Right atrium auricular region (tissue), 2 donors: Measurements from ENCODE around the gene ZSCAN5A. TPM values are rescaled to one million over a fixed set of nuclear protein-coding genes. Genes with fewer than 3 reads are reported as not detected.
"Not testable (repeated sequence)": the region's sequence is repeated elsewhere in the genome, so short reads cannot be mapped to it uniquely, and the experiment has no call there.

ENCODE experiments used
- DNase-seq: peaks from one replicate; pipeline ENCODE4 v3.0.0-alpha.2; 2019; ENCODE audit warnings: low spot score
- H3K27ac ChIP-seq, 2 donors: fragments of 200-600 bp; sonication (generic); 1 replicate in 1 of 2; 2 replicates in 1 of 2; pipeline ENCODE4 v1.5.1; 2016 to 2019
- H3K27me3 ChIP-seq, 2 donors: fragments of 200-600 bp; sonication (generic); one replicate each; pipeline versions ENCODE4 v1.5.1 to v1.6.0; 2017 to 2019
- H3K36me3 ChIP-seq: fragments of 200-600 bp; sonication (generic); one replicate; pipeline ENCODE4 v1.5.1; 2016
- H3K4me1 ChIP-seq, 2 donors: fragments of 200-600 bp; sonication (generic); one replicate each; pipeline versions ENCODE4 v1.5.1 to v1.6.0; 2017 to 2019
- H3K4me3 ChIP-seq, 2 donors: fragments of 200-600 bp; sonication (generic); 1 replicate in 1 of 2; 2 replicates in 1 of 2; pipeline ENCODE4 v1.5.1; 2017 to 2019; ENCODE audit warnings: mild to moderate bottlenecking in 1 of 2, moderate library complexity in 1 of 2
- H3K9me3 ChIP-seq, 2 donors: fragments of 200-600 bp; sonication (generic); one replicate each; pipeline ENCODE4 v1.5.1; 2019
- CTCF ChIP-seq, 2 donors: fragments of 200-600 bp; sonication (generic); IDR thresholded peaks; one replicate each; pipeline ENCODE4 v1.5.1; 2019; ENCODE audit warnings: antibody characterized with exemption in 2 of 2
- total RNA-seq, 2 donors: library from RNA; depleted of rRNA; stranded (reverse); fragments of >200 nt; gene quantifications; one replicate each; pipeline ENCODE4 v1.1.0, GENCODE V29; 2016

The ZSCAN5A gene
- total RNA-seq, 2 donors from 2014 or later = 3.0 to 9.5 TPM

DNA sequence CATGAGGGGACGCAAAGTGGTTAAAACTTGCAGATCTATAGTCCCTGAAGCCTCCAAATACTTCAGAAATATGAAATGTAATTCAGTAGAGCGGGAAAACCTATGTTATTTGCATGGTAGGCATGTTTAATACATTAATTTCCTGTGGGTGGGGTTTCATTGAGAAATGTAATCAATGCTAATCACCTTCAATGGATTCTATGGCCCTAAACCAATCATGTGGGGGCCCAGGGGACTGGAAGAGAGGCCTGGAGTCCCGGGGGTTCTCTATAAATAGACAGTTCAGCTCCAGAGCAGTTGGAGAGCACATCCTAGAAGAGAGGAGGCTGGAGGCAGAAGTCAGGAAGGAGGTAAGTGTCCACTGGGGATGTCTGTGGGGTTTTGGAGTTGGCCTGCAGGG is 112.7 kb downstream of the ZSCAN5A start, which contains the start of gene ZSCAN5C:
Gene ZSCAN5C, plus strand, starts transcription at position 301 of the 400 bp plus-strand sequence. CDS start 3,641 bp downstream, outside the sequence.
- H3K4me1 ChIP-seq = no peaks in the 10 kb centered on the region

GRCh38 chr19:56199687-56200086 is 115.0 kb downstream of the ZSCAN5A start:
- H3K27ac ChIP-seq = no peak overlapping the region
- no peak overlapping the region for H3K4me3 ChIP-seq
- no peak for TF ChIP-seq CTCF (IDR thresholded peaks at IDR 0.05)
- no peaks in the 10 kb centered on the region for H3K36me3 ChIP-seq
- DNase-seq = no peak
- H3K9me3 ChIP-seq = no peaks in the 10 kb centered on the region
- H3K4me1 ChIP-seq = no peaks in the 10 kb centered on the region
- no peaks in the 10 kb centered on the region for H3K27me3 ChIP-seq

More for the DNA sequence above, 112.7 kb downstream of the ZSCAN5A start, which contains the start of gene ZSCAN5C:
- Histone ChIP-seq H3K4me3 (no peak within 1 kb of the TSS), H3K9me3 (no peaks in the 10 kb centered on the region), H3K27me3 (no peaks in the 10 kb centered on the region), H3K36me3 (no peaks in the 10 kb centered on the region), H3K27ac (no peak within 1 kb of the TSS)
- TF ChIP-seq CTCF (IDR thresholded peaks at IDR 0.05) = no peak
- no peak for DNase-seq

DNA sequence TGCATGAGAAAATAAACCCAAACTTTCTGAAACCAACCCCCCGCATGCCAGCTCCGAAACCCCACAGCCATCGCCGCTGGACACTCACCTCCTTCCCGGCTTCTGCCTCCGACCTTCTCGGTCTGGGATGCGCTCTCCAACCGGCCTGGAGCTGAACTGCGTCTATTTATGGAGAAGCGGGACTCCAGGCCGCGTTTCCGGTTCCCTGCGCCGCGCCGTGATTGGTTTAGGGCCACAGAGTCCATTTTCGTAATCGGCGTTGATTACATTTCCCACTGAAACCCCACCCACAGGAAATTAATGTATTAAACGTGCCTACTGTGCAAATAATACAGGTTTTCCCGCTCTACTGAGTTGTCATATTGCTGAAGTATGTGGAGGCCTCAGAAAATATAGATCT is 117.0 kb downstream of the ZSCAN5A start, which contains the start of gene ZSCAN5B:
Gene ZSCAN5B, minus strand, starts transcription at position 138 of the 400 bp plus-strand sequence. CDS start 4,731 bp downstream, outside the sequence.
- DNase-seq, H3K4me1 ChIP-seq, H3K9me3 ChIP-seq, H3K27ac ChIP-seq, H3K4me3 ChIP-seq, H3K27me3 ChIP-seq, H3K36me3 ChIP-seq: not testable (repeated sequence)

GRCh38 chr19:56193981-56194640 is 120.5 kb downstream of the ZSCAN5A start:
- H3K27ac ChIP-seq = no peak overlapping the region
- TF ChIP-seq CTCF (IDR thresholded peaks at IDR 0.05) = no peak
- no peaks in the 10 kb centered on the region for H3K9me3 ChIP-seq
- H3K36me3 ChIP-seq = no peaks in the 10 kb centered on the region
- H3K4me1 ChIP-seq = no peaks in the 10 kb centered on the region
- H3K27me3 ChIP-seq = no peaks in the 10 kb centered on the region
- DNase-seq = no peak
- H3K4me3 ChIP-seq = no peak overlapping the region

DNA sequence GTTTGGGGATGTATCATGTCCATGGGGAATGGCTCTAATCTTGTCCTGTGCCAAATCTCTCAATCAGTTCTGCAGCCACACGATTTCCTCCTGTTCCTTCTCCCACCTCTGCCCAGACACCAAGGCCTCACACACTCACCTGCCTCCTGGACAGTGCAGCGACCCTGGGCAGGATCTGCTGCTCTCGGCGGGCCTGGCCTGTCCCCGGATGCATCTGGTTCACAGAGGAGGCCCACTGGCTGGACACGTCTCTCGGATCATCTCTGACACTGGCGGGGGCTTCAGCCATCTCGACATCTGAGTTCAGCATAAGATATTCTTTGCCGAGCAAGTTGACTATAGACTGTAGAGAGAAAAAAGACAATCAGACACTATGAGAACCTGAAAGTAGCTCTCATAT is 122.9 kb downstream of the ZSCAN5A start:
- H3K9me3 ChIP-seq = no peaks in the 10 kb centered on the region
- H3K4me3 ChIP-seq = no peak overlapping the region
- no peak for DNase-seq
- no peaks in the 10 kb centered on the region for H3K27me3 ChIP-seq
- H3K4me1 ChIP-seq = no peaks in the 10 kb centered on the region
- no peak overlapping the region for H3K27ac ChIP-seq
- H3K36me3 ChIP-seq = no peaks in the 10 kb centered on the region
- no peak for TF ChIP-seq CTCF (IDR thresholded peaks at IDR 0.05)

- H3K27me3 ChIP-seq = no peaks in the 10 kb centered on the region
- H3K9me3 ChIP-seq = no peaks in the 10 kb centered on the region
- no peaks in the 10 kb centered on the region for H3K36me3 ChIP-seq
- no peaks in the 10 kb centered on the region for H3K4me1 ChIP-seq
- no peak for DNase-seq
- H3K27ac ChIP-seq = no peak overlapping the region
- TF ChIP-seq CTCF (IDR thresholded peaks at IDR 0.05) = no peak
- no peak overlapping the region for H3K4me3 ChIP-seq
Measured at GRCh38 chr19:56191115-56191514, 123.5 kb downstream of the ZSCAN5A start.
